SK-N-SH (cell line): ENCODE results near the gene IGF2BP3. TPM values are rescaled to one million over a fixed set of nuclear protein-coding genes. Genes with fewer than 3 reads are reported as not detected.

Source experiments
- CTCF ChIA-PET: fragments of 300-600, 350-600 bp; formaldehyde crosslinking; extraction: SDS; loops from one replicate; lab custom pipeline; 2021; lab: Yijun Ruan, JAX
- POLR2A ChIA-PET: fragments of 350-600 bp; sonication (Branson Sonifier 250); formaldehyde crosslinking; extraction: SDS; loops from one replicate; lab custom pipeline; 2020; ENCODE audit warnings: antibody characterized with exemption, inconsistent platforms; lab: Yijun Ruan, JAX
- DNase-seq: peaks from one replicate; pipeline ENCODE4 v3.0.0; 2012
- H2AFZ ChIP-seq: fragments of 200-600 bp; sonication (generic); 2 replicates; pipeline ENCODE4 v1.8.1; 2016; ENCODE audit warnings: antibody characterized with exemption, mild to moderate bottlenecking, low read depth
- H3F3A ChIP-seq: fragments of 200-600 bp; sonication (generic); replicated peaks from 2 replicates; pipeline ENCODE3; 2016; ENCODE audit warnings: antibody characterized with exemption, mild to moderate bottlenecking; ENCODE audit not compliant: insufficient read depth
- H3K27ac ChIP-seq, 2 experiments: fragments of 200-500 bp in 1 of 2; fragments of 200-600 bp in 1 of 2; sonication (Bioruptor generic) in 1 of 2; sonication (generic), shearing (Covaris generic) in 1 of 2; 2 replicates each; pipeline versions ENCODE4 v1.5.1 to v1.6.1; 2014 to 2016; ENCODE audit warnings: low read depth in 2 of 2, inconsistent platforms in 1 of 2, low read length in 1 of 2, mild to moderate bottlenecking in 1 of 2, mixed read lengths in 1 of 2
- H3K27me3 ChIP-seq: fragments of 200-600 bp; sonication (generic), shearing (Covaris generic); 2 replicates; pipeline ENCODE4 v1.6.1; 2016; ENCODE audit warnings: mixed run types; ENCODE audit not compliant: insufficient read depth
- H3K36me3 ChIP-seq, 2 experiments: fragments of 200-500 bp in 1 of 2; fragments of 200-600 bp in 1 of 2; sonication (Bioruptor generic) in 1 of 2; sonication (generic) in 1 of 2; replicated peaks in 1 of 2; 2 replicates each; pipeline versions ENCODE3 to v1.5.1; 2014 to 2016; ENCODE audit warnings: low read length in 1 of 2, mild to moderate bottlenecking in 1 of 2; ENCODE audit not compliant: insufficient read depth in 2 of 2, control insufficient read depth in 1 of 2
- H3K4me1 ChIP-seq, 2 experiments: fragments of 200-500 bp in 1 of 2; fragments of 200-600 bp in 1 of 2; sonication (Bioruptor generic) in 1 of 2; sonication (generic), shearing (Covaris generic) in 1 of 2; 2 replicates each; pipeline versions ENCODE4 v1.5.1 to v1.6.1; 2014 to 2016; ENCODE audit warnings: low read depth in 1 of 2, low read length in 1 of 2, mixed run types in 1 of 2; ENCODE audit not compliant: insufficient read depth in 2 of 2, control insufficient read depth in 1 of 2
- H3K4me2 ChIP-seq: fragments of 200-600 bp; sonication (generic), shearing (Covaris generic); 2 replicates; pipeline ENCODE4 v1.6.1; 2017; ENCODE audit warnings: mixed run types
- H3K4me3 ChIP-seq, 2 experiments: fragments of 200-500 bp in 1 of 2; fragments of 200-600 bp in 1 of 2; sonication (Bioruptor generic) in 1 of 2; sonication (generic), shearing (Covaris generic) in 1 of 2; 2 replicates each; pipeline versions ENCODE4 v1.5.1 to v1.8.1; 2014 to 2016; ENCODE audit warnings: low read depth in 2 of 2, inconsistent platforms in 1 of 2, low read length in 1 of 2, mild to moderate bottlenecking in 1 of 2, mixed read lengths in 1 of 2, moderate library complexity in 1 of 2
- H3K79me2 ChIP-seq: fragments of 200-600 bp; sonication (generic); 2 replicates; pipeline ENCODE4 v1.8.1; 2017; ENCODE audit warnings: mild to moderate bottlenecking; ENCODE audit not compliant: insufficient read depth
- H3K9ac ChIP-seq: fragments of 200-600 bp; sonication (generic); 2 replicates; pipeline ENCODE4 v1.6.1; 2017; ENCODE audit warnings: mixed run types
- H3K9me2 ChIP-seq: fragments of 200-600 bp; sonication (generic); 2 replicates; pipeline ENCODE4 v1.6.1; 2017; ENCODE audit warnings: mixed run types
- H3K9me3 ChIP-seq: fragments of 200-600 bp; sonication (generic); 2 replicates; pipeline ENCODE4 v1.6.1; 2017; ENCODE audit warnings: mixed run types, mild to moderate bottlenecking, moderate library complexity
- H4K20me1 ChIP-seq: fragments of 200-600 bp; sonication (generic); 2 replicates; pipeline ENCODE4 v1.6.1; 2017; ENCODE audit warnings: mild to moderate bottlenecking, mixed run types; ENCODE audit not compliant: insufficient read depth
- EP300 ChIP-seq, 2 experiments: IDR thresholded peaks; 2 replicates each; pipeline versions ENCODE4 v1.4.0 to v1.6.1; 2012; ENCODE audit warnings: borderline replicate concordance in 1 of 2, low read depth in 1 of 2, low read length in 1 of 2
- FOSL2 ChIP-seq: IDR thresholded peaks from 2 replicates; pipeline ENCODE4 v1.4.0; 2012; ENCODE audit warnings: low read depth, mild to moderate bottlenecking, moderate library complexity, borderline replicate concordance
- GATA2 ChIP-seq: sonication (generic); formaldehyde crosslinking; IDR thresholded peaks from 2 replicates; pipeline ENCODE4 v1.5.0; 2020; ENCODE audit warnings: mild to moderate bottlenecking, missing genetic modification reagents
- JUND ChIP-seq: IDR thresholded peaks from 2 replicates; pipeline ENCODE4 v1.4.0; 2012
- MEF2A ChIP-seq: IDR thresholded peaks from 2 replicates; pipeline ENCODE4 v1.4.0; 2012; ENCODE audit warnings: low read depth, borderline replicate concordance
- NFIC ChIP-seq: IDR thresholded peaks from 2 replicates; pipeline ENCODE4 v1.4.0; 2012; ENCODE audit warnings: borderline replicate concordance
- REST ChIP-seq: IDR thresholded peaks from 2 replicates; pipeline ENCODE4 v1.6.1; 2012; ENCODE audit warnings: mild to moderate bottlenecking, low read depth, low read length, moderate library complexity
- TAF1 ChIP-seq: IDR thresholded peaks from 2 replicates; pipeline ENCODE4 v1.6.1; 2012; ENCODE audit warnings: low read depth, mild to moderate bottlenecking, low read length, moderate library complexity, borderline replicate concordance
- TCF12 ChIP-seq: IDR thresholded peaks from 2 replicates; pipeline ENCODE4 v1.4.0; 2012
- WGBS: methylation state at CpG from one replicate; pipeline ENCODE4 v1.1.6; 2017; ENCODE audit warnings: low lambda C conversion rate; 5-methylcytosine and 5-hydroxymethylcytosine counted together
- polyA plus RNA-seq, 3 experiments: library from polyadenylated mRNA; depleted of rRNA; stranded (reverse); fragments of >200 nt; gene quantifications; 2 replicates each; pipeline ENCODE4 v1.2.3, GENCODE V29; 2012
- TF ChIP-seq, protein P1 (sequence below): IDR thresholded peaks from 2 replicates; pipeline ENCODE4 v1.4.0; 2012; ENCODE audit warnings: low read depth, borderline replicate concordance

The IGF2BP3 gene
- polyA plus RNA-seq, 1 of the 3 experiments (the other 2 are of a cell fraction), result 34.4 TPM

- TF ChIP-seq TAF1 (no peak), NFIC (no peak), MEF2A (no peak), REST (no peak), EP300 (IDR thresholded peaks at IDR 0.05; ENCODE audit: borderline replicate concordance in 1 of 2, low read depth in 1 of 2, low read length in 1 of 2) (no peak)
- TF ChIP-seq, protein P1, sequence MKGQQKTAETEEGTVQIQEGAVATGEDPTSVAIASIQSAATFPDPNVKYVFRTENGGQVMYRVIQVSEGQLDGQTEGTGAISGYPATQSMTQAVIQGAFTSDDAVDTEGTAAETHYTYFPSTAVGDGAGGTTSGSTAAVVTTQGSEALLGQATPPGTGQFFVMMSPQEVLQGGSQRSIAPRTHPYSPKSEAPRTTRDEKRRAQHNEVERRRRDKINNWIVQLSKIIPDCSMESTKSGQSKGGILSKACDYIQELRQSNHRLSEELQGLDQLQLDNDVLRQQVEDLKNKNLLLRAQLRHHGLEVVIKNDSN, result no peak
Observed at GRCh38 chr7:23385140-23385539, 85.2 kb downstream of the IGF2BP3 start (continued).

DNA sequence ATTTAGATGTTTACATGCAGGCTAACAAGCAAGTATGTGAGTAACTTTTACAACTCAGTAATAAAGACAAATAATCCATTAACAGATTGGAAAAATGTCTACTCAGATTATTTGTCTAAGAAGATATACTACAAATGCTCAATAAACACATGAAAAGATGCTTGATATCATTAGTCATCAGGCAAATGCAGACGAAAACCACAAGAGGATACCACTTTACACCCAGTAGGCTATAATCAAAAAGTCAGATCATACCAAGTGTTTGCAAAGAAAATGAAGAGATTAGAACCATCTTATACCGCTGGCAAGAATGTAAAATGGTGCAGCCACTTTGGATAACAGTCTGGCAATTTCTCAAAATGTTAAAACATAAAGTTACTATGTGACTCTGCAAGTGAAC, 87.1 kb downstream of the IGF2BP3 start:
- no peaks in the 10 kb centered on the region for H3F3A ChIP-seq
- no peaks in the 10 kb centered on the region for H3K9me3 ChIP-seq
- CTCF ChIA-PET, result no interaction called here
- no peak overlapping the region for H2AFZ ChIP-seq
- H4K20me1 ChIP-seq, result peaks cover 34% of the 10 kb centered on the region
- H3K27me3 ChIP-seq, result no peaks in the 10 kb centered on the region
- H3K27ac ChIP-seq, result no peak overlapping the region
- peaks cover 8 to 46% of the 10 kb centered on the region in 2 experiments for H3K36me3 ChIP-seq
- H3K4me1 ChIP-seq, result 0 out of 4 replicates have a peak, but pooled peaks cover 0 to 5% of the 10 kb centered on the region in 2 experiments
- DNase-seq, result no peak
- H3K4me2 ChIP-seq, result no peak overlapping the region
- H3K9ac ChIP-seq, result no peak overlapping the region
- no peaks in the 10 kb centered on the region for H3K9me2 ChIP-seq
- TF ChIP-seq JUND, result 0 out of 2 replicates have a peak, but pooled peaks have one; percentile 10
- TF ChIP-seq GATA2 (CRISPR knock-in tag), result no peak
- no peak for TF ChIP-seq TAF1
- TF ChIP-seq, protein P1, result no peak
- TF ChIP-seq TCF12, result 0 out of 2 replicates have a peak, but pooled peaks have one; percentile 36
- peak; percentile 17; the same call in 1 of the 2 replicates for TF ChIP-seq FOSL2
- POLR2A ChIA-PET, result no interaction called here
- WGBS, result 70% methylated on average over 2 of the region's 2 CpGs
- H3K4me3 ChIP-seq, result no peak overlapping the region
- peaks cover 94% of the 10 kb centered on the region for H3K79me2 ChIP-seq
